ENCODE results near the gene NEMF. TPM values are rescaled to one million over a fixed set of nuclear protein-coding genes. Genes with fewer than 3 reads are reported as not detected.

NEMF gene
- total RNA-seq, 1 experiment from 2014 or later: 55.0 TPM

- TF ChIP-seq CTCF (IDR thresholded peaks at IDR 0.05; ENCODE audit: unreplicated experiment): no peak
- peaks cover 28% of the 10 kb centered on the region for H3K4me1 Mint-ChIP-seq (ENCODE audit: insufficient read depth, unreplicated experiment)
- BruUV-seq (replicated peaks): no TSS peak
- intact Hi-C loops (cut with micrococcal nuclease): loop anchor here (1.0 to 5.0 kb wide), 4 partner anchors 30 to 213 kb away; no protein-coding TSS in a partner anchor
- CTCF ChIA-PET: interaction anchor here (0.6 to 2.1 kb wide), 13 partner anchors 14 to 211 kb away, joined by 3 to 19 read pairs (median 4); no protein-coding TSS in a partner anchor
- H3K4me3 Mint-ChIP-seq (ENCODE audit: unreplicated experiment): peak within 1 kb of the TSS; percentile 92
- no peaks in the 10 kb centered on the region for H3K27me3 Mint-ChIP-seq (ENCODE audit: insufficient read depth, unreplicated experiment)
- peaks cover 46% of the 10 kb centered on the region for H3K36me3 Mint-ChIP-seq (ENCODE audit: insufficient read depth, unreplicated experiment)
- POLR2A ChIA-PET: interaction anchor here (0.6 to 5.1 kb wide), 36 partner anchors 8 to 627 kb away, joined by 3 to 94 read pairs (median 6); partner anchors contain the start of genes NEMF and VCPKMT
- peak; percentile 97 for DNase-seq (ENCODE audit: unreplicated experiment)
- H3K27ac Mint-ChIP-seq (ENCODE audit: low read depth, unreplicated experiment): peak within 1 kb of the TSS; percentile 99
- no peaks in the 10 kb centered on the region for H3K9me3 Mint-ChIP-seq (ENCODE audit: unreplicated experiment)
Measured at GRCh38 chr14:49892636-49893308, 40.2 kb upstream of the NEMF start, which contains the start of gene ARF6. ARF6 (plus strand) TSS chr14:49893082; CDS start chr14:49893737, 655 bp downstream.

- H3K4me3 Mint-ChIP-seq (ENCODE audit: unreplicated experiment): peak overlapping the region; percentile 92
- peak overlapping the region; percentile 99 for H3K27ac Mint-ChIP-seq (ENCODE audit: low read depth, unreplicated experiment)
- CTCF ChIA-PET: interaction anchor here (0.6 to 2.1 kb wide), 13 partner anchors 13 to 212 kb away, joined by 3 to 19 read pairs (median 4); no protein-coding TSS in a partner anchor
- intact Hi-C loops (cut with micrococcal nuclease): loop anchor here (1.0 to 5.0 kb wide), 3 partner anchors 29 to 213 kb away; no protein-coding TSS in a partner anchor
- no peaks in the 10 kb centered on the region for H3K9me3 Mint-ChIP-seq (ENCODE audit: unreplicated experiment)
- peaks cover 46% of the 10 kb centered on the region for H3K36me3 Mint-ChIP-seq (ENCODE audit: insufficient read depth, unreplicated experiment)
- BruUV-seq (replicated peaks): TSS peak; percentile 83
- no peaks in the 10 kb centered on the region for H3K27me3 Mint-ChIP-seq (ENCODE audit: insufficient read depth, unreplicated experiment)
- H3K4me1 Mint-ChIP-seq (ENCODE audit: insufficient read depth, unreplicated experiment): peaks cover 27% of the 10 kb centered on the region
- DNase-seq (ENCODE audit: unreplicated experiment): peak; percentile 75
- POLR2A ChIA-PET: interaction anchor here (0.6 to 5.1 kb wide), 33 partner anchors 8 to 628 kb away, joined by 3 to 94 read pairs (median 6); partner anchors contain the start of genes NEMF and VCPKMT
- TF ChIP-seq CTCF (IDR thresholded peaks at IDR 0.05; ENCODE audit: unreplicated experiment): no peak
Measured at GRCh38 chr14:49892301-49892635, 39.7 kb upstream of the NEMF start.

GRCh38 chr14:49888293-49888692, 35.7 kb upstream of the NEMF start:
- Mint-ChIP-seq H3K27me3 (ENCODE audit: insufficient read depth, unreplicated experiment) (no peaks in the 10 kb centered on the region), H3K4me3 (ENCODE audit: unreplicated experiment) (no peak overlapping the region), H3K9me3 (ENCODE audit: unreplicated experiment) (no peaks in the 10 kb centered on the region), H3K27ac (ENCODE audit: low read depth, unreplicated experiment) (peak overlapping the region; percentile 35), H3K36me3 (ENCODE audit: insufficient read depth, unreplicated experiment) (peaks cover 6% of the 10 kb centered on the region), H3K4me1 (ENCODE audit: insufficient read depth, unreplicated experiment) (peaks cover 7% of the 10 kb centered on the region)
- CTCF ChIA-PET: interaction anchor here (0.6 to 1.3 kb wide), 4 partner anchors 12 to 217 kb away, joined by 3 to 5 read pairs (median 4); no protein-coding TSS in a partner anchor
- POLR2A ChIA-PET: interaction anchor here (1.0 kb wide), 2 partner anchors 9 to 20 kb away, joined by 3 read pairs; no protein-coding TSS in a partner anchor
- DNase-seq (ENCODE audit: unreplicated experiment): no peak
- BruUV-seq (replicated peaks): no TSS peak
- intact Hi-C loops (cut with micrococcal nuclease): no loop called here
- no peak for TF ChIP-seq CTCF (IDR thresholded peaks at IDR 0.05; ENCODE audit: unreplicated experiment)

GRCh38 chr14:49886523-49886922, 33.9 kb upstream of the NEMF start:
- no peak for DNase-seq (ENCODE audit: unreplicated experiment)
- Mint-ChIP-seq H3K4me3 (ENCODE audit: unreplicated experiment) (no peak overlapping the region), H3K27me3 (ENCODE audit: insufficient read depth, unreplicated experiment) (no peaks in the 10 kb centered on the region), H3K27ac (ENCODE audit: low read depth, unreplicated experiment) (no peak overlapping the region), H3K9me3 (ENCODE audit: unreplicated experiment) (no peaks in the 10 kb centered on the region), H3K36me3 (ENCODE audit: insufficient read depth, unreplicated experiment) (no peaks in the 10 kb centered on the region), H3K4me1 (ENCODE audit: insufficient read depth, unreplicated experiment) (no peaks in the 10 kb centered on the region)
- CTCF ChIA-PET: no interaction called here
- BruUV-seq (replicated peaks): no TSS peak
- intact Hi-C loops (cut with micrococcal nuclease): no loop called here
- TF ChIP-seq CTCF (IDR thresholded peaks at IDR 0.05; ENCODE audit: unreplicated experiment): no peak
- POLR2A ChIA-PET: no interaction called here
